OCI-M2 (cell line): ENCODE results near the gene ZMAT2.
"Not testable (repeated sequence)": the region's sequence is repeated elsewhere in the genome, so short reads cannot be mapped to it uniquely, and the experiment has no call there.

Experiments used
- DNase-seq: peaks from one replicate; lab custom pipeline; 2025; ENCODE audit not compliant: unreplicated experiment; lab: John Stamatoyannopoulos, UW

ZMAT2 gene

GRCh38 chr5:140708787-140709186, 8.5 kb downstream of the ZMAT2 start:
- not testable (repeated sequence) for DNase-seq

DNA sequence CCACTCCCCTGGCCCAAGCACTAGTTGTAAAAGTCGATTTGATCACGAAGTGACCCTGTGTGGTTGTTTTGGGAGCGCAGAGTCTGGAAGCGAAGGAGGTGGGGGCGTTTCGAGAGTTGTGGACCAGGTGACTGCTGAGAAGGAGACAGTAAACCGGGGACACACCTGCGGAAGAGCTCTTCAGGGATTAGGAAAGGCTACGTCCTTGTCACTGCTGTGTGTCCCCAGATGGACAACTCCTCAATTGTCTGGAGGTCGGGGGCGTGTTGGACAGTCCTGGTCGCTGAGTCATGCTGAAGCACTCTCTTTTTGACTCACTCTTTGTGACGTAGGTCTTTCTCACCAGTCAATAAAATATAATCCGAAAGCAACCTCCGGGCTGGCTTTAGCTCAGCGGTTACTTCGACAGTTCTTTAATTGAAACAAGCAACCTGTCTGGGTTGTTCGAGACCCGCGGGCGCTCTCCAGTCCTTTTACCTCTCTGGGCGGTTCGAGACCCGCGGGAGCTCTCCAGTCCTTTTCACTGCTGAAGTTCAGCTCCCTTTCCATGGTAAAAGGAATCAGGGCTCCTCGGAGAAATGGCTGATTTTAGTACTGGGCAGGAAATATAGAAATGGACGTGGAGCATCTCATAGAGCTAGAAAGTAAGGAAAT, 10.8 kb downstream of the ZMAT2 start:
- DNase-seq, result peak; percentile 74

GRCh38 chr5:140711794-140712193, 11.5 kb downstream of the ZMAT2 start:
- DNase-seq, result no peak

DNA sequence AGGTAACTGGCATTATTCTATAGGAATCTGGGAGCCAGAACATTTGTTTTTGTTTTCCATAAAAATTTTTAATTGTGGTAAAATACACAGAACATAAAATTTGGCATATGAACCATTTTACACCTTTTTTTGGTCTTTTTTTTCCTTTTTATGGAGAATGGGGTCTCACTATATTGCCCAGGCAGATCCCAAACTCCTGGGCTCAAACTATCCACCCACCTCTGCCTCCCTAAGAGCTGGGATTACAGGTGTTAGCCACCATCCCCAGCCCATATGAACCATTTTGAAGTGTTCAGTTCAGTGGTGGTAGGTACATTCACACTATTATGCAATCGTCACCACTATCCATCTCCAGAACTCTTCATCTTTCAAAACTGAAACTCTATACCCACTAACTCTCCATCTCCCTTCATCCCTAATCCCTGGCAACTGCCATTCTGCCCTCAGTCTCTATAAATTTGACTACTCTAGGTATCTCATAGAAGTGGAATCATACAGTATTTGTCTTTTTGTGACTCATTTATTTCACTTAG, 13.4 kb downstream of the ZMAT2 start:
- DNase-seq, result no peak

DNA sequence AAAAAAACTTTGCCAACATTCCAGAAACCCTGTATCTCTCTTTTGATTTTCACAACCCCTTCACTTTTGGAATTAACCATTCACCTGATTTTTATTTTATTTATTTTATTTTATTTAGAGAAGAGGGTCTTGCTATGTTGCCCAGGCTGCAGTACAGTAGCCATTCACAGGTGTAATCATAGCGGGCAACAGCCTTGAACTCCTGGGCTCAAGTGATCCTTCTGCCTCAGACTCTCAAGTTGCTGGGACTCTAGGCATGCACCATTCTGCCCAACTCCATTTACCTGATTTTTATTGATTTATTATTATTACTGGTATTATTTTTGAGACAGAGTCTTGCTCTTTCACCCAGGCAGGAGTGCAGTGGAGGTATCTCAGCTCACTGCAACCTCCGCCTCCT, 16.0 kb downstream of the ZMAT2 start:
- not testable (repeated sequence) for DNase-seq

- no peak for DNase-seq
Observed at GRCh38 chr5:140718266-140718592, 18.0 kb downstream of the ZMAT2 start.

GRCh38 chr5:140720738-140721137, 20.5 kb downstream of the ZMAT2 start:
- DNase-seq, result not testable (repeated sequence)

GRCh38 chr5:140721395-140721794, 21.1 kb downstream of the ZMAT2 start:
- DNase-seq, result not testable (repeated sequence)

- DNase-seq, result peak; percentile 92
Observed at GRCh38 chr5:140725799-140726471, 25.7 kb downstream of the ZMAT2 start.

DNA sequence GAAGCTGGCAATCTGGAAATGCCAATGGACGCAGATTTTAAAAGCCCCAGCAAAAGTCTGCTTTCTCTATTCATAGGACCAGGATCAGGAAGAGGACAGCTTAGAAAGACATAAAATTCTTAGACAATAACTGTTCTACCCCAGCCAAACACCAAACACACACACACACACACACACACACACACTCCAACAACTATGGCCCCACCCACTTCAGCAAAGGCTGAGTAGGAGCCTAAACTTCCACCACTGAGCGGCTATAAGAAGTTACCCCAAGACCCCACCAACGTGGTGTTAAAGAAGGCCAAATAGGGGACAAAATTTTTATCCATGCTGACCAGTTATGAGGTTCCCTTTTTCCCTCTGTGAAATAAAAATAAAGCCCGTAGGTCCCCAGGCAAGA, 32.9 kb downstream of the ZMAT2 start:
- DNase-seq, result no peak

DNA sequence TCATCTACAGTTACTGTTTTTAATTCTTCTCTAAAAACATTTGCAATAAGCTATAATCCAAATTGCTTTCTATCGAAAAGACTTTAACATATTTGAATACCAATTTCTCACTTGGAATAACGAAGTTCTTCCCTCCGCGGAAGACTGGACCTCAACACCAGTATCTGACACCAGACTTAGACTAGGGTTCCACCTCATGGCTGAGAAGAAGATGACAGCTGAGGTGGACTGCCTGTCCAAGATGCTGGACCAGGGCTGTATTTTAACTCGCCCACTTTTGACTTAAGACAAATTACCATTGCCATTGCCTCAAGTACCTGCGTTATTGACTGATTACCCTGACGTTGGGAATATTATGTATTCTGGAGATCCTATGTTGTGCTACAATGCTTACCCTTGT, 34.1 kb downstream of the ZMAT2 start:
- no peak for DNase-seq

DNA sequence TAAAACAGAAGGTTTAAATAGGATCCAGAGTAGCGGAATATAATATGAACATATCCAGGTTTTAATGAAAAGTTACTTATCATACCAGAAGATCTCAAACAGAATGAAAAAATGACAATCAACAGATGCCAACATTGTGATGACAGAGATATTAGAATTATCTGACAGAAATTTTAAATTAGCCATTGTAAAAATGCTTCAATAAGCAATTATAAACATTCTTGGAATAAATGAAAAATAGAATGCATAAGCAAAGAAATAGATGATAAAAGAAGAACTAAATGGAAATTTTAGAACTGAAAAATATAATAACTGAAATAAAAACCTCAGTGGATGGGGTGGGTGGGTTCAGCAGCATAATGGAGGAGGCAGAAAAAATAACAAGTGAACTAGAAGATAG, 37.2 kb downstream of the ZMAT2 start:
- DNase-seq, result no peak

- DNase-seq, result no peak
Observed at GRCh38 chr5:140741967-140742366, 41.7 kb downstream of the ZMAT2 start.

GRCh38 chr5:140753561-140753960, 53.3 kb downstream of the ZMAT2 start:
- DNase-seq, result no peak
